GM18517 (cell line): ENCODE data around the gene BHLHE40.

Source experiments
- ATAC-seq: cut with Tn5 transposase; IDR thresholded peaks from one replicate; pipeline ENCODE4 v1.9.1; 2021; ENCODE audit warnings: mild to moderate bottlenecking, moderate library complexity; ENCODE audit not compliant: unreplicated experiment

BHLHE40 gene

DNA sequence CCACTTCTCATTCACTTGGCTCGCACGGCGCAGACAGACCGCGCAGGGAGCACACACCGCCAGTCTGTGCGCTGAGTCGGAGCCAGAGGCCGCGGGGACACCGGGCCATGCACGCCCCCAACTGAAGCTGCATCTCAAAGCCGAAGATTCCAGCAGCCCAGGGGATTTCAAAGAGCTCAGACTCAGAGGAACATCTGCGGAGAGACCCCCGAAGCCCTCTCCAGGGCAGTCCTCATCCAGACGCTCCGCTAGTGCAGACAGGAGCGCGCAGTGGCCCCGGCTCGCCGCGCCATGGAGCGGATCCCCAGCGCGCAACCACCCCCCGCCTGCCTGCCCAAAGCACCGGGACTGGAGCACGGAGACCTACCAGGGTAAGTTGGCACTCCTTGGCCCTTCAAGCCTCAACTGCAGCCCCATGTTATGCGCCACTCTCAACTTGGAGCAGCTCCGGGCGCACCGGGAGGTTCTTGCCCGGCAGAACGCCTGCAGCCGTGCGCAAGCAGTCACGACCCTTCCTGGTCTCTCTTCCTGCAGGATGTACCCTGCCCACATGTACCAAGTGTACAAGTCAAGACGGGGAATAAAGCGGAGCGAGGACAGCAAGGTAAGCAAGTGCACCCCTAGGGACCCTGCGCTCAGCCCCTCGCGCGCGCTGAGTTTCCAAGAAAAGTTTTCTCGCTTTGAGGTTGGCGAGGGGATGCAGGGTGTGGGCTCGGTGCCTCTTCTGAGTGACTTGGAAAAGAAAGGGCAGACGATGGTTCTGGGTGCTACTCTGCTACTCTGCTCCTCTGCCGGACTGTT lies at the start of gene BHLHE40:
Gene BHLHE40, plus strand, starts transcription at position 10 of the 801 bp plus-strand sequence. Its CDS starts 282 bp downstream, at position 292.
- ATAC-seq: peak; percentile 0

DNA sequence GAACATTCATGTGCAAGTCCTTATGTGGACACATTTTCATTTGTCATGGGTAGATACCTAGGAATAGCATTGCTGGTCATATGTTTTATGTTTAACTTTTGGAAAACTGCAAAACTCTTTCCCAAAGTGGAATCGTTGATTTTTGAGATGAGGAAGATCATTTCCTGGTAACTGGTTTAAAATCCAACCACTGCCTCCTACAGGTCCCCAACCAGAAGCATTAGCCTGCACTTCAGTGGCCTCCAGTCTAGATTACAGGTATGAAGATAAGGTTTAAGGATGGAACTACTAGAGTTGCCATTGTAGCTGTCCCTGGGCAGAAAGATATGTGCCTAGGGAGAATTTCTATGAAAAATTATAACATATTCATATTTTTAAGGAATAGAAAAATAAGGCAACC lies 48.7 kb upstream of the BHLHE40 start:
- no peak for ATAC-seq

DNA sequence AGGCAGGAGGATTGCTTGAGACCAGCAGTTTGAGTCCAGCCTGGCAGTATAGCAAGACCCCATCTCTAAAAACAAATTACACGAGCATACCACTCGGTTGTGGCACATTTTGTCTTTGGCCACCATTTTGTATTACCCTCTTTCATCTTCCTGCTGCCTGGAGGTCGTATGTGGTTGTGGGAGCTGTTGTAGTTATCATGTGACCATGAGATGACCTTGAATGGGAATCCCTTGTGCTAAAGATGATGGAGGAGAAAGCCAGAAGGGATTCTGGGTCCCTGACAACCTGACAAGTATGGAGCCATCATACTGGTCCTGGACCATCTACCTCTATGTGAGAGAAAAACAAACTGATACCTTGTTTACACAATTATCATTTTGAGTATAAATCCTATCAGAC lies 45.2 kb upstream of the BHLHE40 start:
- no peak for ATAC-seq

DNA sequence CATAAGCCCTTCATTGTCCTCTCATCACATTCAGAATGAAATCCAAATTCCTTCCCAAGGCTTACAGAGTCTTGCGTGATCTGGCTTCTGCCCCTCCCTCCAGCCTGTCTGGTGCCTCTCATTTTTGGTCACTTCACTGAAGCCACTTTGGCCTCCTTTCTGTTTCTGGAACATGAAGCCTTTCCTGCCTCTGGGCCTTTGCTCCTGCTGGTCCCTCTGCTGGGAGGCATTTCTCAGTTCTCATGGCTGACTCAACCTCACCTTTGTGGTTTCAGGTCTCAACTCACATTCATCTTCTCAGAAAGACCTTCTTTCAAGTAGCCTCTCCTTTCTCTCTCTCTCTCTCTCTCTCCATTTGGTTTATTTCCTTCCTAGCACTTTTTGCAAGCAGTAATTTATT lies 43.9 kb upstream of the BHLHE40 start:
- ATAC-seq: no peak

DNA sequence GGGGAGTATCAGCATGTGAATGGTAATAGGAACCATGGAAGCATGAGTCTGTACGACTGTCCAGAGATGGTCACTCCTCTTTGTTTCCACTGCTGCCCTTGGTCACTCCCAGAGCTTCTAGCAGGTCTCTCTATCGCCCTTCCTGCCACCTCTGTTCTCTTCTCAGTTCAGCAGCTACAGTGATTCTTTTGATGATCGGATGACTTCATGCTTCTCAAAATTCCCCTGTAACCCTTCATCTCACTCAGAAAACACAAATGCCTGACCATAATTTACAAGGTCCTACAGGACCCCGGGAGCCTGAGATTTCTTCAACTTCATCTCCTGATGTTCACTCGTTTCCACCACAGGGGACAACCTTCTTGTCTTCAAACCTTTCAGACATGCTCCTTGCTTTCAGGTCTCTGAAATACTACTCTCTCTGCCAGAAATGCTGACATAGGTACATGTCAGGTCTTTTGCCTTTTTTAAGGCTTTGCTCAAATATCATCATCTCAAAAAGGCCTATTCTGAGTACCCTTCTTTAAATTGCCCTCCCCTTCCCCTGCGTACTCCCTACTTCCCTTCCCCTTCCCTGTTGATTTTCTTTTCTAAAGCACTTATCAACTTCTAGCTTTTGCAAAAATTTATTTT lies 42.1 kb upstream of the BHLHE40 start:
- no peak for ATAC-seq

DNA sequence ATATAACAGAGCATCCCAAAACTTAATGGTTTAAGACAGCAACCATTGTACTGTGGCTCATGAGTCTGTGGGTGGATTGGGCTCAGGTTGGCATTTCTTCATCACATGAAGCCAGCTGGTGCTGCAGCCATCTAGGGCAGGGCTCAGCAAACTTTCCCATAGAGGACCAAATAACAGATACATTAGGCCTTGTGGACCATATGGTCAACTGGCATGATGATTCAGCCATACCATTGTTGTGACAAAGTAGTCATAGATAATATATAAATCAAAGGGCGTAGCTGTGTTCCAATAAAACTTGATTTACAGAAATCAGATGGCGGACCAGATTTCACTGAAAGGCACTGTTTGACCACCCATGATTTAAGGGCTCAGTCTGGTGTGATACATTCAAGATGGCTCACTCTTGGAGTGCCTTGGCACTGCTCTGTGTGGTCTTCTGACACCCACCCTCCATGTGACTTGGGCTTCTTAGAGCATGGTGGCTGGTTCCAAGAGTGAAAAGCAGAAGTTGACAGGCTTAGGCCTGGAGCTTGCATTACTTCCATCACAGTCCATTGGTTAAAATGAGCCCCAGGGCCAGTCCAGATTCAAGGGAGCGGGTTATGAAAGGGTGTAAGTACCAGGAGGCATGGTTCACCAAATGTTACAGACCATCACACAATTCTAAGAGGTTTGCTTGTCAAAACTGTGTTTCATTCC lies 40.8 kb upstream of the BHLHE40 start:
- no peak for ATAC-seq

DNA sequence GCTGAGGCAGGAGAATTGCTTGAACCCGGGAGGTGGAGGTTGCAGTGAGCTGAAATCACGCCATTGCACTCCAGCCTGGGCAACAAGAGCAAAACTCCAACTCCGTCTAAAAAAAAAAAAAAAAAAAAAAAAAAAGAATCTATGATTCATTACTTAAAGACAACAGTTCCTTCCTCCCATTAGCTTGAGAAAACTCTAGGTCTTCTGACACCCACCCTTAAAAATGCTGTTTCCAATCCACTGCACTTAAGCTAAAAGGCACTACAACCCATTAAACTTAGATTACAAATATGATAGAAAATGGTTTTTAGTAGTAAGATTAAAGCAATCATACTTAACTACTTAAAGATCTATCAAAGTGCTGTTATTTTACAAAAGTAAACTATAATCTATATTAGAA lies 40.0 kb upstream of the BHLHE40 start:
- ATAC-seq: no peak

DNA sequence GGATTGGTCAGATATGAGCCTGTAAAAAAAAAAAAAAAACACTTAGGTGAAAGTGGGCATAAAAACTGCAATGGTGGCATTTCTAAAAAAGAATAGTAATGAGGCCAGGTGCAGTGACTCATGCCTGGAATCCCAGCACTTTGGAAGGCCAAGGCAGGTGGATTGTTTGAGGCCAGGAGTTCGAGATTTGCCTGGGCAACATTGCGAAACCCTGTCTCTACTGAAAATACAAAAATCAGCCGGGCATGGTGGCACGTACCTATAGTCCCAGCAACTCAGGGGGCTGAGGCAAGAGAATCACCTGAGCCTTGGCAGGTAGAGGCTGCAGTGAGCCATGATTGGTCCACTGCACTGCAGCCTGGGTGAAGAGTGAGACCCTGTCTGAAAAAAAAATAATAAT lies 38.3 kb upstream of the BHLHE40 start:
- no peak for ATAC-seq

DNA sequence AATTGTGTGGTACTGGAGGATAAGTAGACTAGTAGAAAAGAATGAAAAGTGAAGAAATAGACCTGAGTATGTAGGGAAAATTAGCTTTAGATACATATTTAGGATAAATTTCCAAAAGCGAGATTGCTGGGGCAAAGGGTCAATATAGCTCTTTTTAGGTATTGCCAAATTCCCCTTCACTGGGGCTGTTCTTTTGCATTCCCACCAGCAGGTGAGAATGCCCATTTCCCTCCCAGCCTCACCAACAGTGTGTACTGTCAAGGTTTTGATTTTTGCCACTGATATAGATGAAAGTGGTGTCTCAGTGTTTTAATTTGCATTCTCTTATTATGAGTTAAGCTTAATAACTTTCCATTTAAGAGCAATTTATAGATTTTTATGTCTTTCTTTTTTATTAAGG lies 35.7 kb upstream of the BHLHE40 start:
- ATAC-seq: no peak

DNA sequence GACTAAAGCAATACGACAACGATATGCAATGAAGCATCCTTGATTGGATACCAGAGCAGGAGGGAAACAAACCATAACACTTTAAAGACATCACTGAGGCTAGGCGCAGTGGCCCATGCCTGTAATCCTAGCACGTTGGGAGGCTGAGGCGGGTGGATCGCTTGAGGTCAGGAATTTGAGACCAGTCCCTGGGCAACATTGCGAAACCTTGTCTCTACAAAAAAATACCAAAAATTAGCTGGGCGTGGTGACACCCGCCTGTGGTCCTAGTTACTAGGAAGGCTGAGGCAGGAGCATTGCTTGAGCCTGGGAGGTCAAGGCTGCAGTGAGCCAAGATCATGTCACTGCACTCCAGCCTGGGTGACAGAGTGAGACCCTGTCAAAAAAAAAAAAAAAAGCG lies 33.9 kb upstream of the BHLHE40 start:
- no peak for ATAC-seq

DNA sequence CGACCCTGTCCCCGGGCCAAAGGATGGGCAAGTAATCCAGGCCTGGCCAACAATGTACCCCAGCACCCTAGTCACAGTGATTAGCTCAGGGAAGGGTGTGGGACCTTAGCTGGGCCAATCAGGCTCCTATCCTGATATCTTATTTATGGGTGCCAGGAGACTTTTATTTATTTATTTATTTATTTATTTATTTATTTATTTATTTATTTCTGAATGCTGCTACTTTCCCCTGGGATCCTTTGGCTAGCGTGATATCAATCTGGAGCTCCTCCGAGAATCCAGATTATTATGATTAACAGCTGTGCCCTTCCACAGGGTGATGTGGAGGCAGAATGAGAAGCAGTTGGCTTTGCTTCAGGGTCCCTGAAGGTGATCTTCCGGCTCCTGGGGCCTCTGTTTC lies 32.2 kb upstream of the BHLHE40 start:
- ATAC-seq: no peak

DNA sequence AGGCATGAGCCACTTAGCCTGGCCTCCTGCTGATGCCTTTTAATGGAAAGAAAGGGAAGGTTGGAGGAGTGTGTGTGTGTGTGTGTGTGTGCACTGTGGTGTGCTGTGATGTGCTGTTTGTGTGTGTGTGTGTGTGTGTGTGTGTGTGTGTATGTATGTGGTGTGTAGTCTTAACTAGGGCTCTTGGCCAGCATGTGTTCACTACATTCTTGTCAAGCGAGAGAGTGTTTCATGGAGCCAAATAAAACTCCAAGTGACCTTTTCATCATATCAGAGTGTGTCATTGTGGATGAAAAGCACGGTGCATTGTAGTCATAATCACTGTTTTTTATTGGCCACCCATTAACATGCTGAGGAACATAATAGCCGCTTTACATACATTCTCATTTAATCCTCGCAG lies 30.8 kb upstream of the BHLHE40 start:
- no peak for ATAC-seq

DNA sequence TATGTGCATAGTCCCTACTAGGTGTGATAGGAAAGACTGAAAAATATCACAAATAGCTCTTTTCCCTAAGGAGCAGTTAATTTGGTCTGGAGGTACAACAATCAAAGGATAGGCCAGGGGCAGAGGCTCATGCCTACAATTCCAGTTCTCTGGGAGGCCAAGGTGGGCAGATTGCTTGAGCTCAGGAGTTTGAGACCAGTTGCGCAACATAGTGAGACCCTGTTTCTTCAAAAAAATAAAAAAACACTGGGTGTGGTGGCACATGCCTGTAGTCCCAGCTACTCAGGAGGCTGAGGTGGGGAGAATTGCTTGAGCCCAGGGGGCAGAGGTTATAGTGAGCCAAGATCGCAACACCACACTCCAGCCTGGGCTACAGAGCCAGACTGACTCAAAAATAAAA lies 30.2 kb upstream of the BHLHE40 start:
- ATAC-seq: no peak

DNA sequence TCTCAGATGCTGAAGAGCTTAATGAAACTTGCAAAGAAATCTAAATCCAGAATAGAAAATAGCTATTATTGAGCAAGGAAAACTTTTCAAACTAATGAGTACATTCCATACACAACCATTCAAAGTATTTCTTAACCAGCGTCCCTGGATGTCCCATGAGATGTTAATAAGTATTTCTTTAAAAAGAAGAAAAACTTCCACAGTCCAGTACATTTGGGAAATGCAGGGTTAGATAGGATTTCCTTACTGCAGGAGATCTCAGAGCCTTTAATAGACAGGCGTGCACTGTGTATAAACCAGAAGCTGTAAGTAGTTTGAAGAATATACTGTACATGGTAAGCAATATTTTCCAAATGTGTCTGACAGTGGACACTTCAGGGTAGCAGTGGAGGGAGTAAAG lies 29.6 kb upstream of the BHLHE40 start:
- no peak for ATAC-seq

DNA sequence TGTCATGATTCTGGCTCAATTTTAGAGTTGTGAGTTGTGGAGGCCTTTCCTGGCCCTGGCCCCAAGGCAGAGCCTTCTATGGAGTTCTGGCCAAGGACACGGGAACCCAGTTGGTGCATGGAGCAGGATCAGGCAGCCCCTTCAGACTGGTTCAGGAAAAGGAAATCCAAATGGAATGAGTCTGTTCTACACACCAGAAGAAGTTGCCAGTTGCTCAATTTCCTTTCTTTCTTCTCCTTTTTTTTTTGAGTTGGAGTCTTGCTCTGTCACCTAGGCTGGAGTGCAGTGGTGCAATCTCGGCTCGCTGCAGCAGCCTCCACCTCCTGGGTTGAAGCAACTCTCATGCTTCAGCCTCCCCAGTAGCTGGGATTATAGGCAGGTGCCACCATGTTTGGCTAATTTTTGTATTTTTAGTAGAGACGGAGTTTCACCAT lies 28.9 kb upstream of the BHLHE40 start:
- ATAC-seq: no peak

DNA sequence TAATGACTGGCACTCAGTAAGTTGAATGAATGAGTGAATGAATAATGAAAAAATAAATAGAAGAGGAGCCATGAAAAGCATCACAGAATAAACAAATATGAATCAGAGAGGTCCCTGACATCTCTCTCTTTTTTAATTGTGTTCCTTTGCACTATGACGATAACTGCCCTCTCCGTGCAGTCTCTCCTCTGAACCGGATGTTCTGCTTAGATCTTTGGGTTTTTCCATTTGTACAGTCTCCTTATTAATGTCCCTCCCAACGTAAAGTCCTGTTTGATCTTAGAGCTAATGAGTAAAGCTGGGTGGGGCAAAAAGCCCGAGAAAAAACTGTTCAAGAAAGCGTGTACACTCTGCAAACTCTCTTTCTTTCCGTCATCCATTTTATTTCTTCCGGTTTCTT lies 28.3 kb upstream of the BHLHE40 start:
- no peak for ATAC-seq

DNA sequence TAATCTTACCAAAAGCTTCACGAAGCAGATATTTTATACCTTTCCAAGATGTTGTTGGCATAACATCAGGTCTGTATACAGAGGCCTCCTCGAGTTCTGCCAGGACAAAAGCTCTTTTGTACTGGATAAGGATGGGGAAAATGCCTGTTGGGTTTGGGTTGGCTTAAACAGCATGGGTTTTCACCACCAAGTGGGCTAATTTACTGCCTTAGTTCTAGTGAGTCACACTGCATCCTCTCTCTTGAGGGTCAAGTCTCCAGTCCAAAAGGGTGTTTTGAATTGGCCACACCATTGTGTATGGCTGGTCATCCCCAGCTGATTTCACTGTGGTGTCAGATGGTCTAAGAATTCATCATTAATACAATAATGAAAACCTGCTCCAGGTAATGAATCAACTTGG lies 26.1 kb upstream of the BHLHE40 start:
- no peak for ATAC-seq

DNA sequence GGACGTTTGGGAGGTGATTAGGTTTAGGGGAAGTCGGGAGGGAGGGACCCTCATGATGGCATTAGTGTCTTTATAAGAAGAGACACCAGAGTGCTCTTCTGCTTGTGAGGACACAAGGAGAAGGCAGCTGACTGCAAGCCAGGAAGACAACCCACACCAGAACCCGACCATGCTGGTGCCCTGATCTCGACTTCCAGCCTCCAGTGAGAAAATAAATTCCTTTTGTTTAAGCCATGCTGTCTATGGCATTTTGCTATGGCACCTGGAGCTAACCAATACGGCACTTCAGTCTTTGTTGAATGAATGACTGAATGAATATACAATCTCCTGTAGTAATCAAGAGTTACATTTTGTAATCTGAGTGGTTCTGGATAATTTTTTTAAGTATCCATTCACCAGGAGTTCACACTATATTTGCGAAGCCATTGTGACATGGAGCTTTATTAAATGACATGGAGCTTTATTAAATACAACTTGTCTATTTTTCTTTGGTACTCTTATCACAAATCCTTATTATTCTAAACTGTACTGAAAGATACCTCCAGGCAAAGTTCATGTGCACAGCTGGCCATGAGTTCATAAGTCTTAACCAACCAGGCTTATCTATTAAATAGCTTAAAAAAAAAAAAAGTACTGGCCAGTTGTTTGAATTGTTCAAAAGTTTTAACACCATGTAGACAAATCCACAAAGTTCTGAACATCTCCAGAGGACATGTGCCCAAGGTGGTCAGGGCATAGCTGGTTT lies 24.8 kb upstream of the BHLHE40 start:
- no peak for ATAC-seq

DNA sequence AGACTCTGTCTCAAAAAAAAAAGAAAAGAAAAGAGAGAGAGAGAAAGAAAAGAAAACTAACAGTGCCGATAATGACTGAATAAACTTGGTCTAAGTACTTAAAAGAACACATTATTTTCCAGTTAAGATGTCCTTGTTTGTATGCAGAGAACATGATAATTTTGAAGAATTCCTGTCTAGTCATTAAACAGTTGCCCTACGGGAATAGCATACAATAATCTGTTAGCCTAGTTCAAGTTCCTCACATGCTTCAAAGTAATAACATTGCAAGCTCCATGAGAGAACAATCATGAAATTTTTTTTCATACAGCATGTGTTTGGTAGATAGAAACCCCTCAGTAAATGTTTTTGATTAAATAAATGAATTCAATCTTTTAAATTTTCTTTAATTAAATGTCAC lies 23.1 kb upstream of the BHLHE40 start:
- ATAC-seq: no peak

DNA sequence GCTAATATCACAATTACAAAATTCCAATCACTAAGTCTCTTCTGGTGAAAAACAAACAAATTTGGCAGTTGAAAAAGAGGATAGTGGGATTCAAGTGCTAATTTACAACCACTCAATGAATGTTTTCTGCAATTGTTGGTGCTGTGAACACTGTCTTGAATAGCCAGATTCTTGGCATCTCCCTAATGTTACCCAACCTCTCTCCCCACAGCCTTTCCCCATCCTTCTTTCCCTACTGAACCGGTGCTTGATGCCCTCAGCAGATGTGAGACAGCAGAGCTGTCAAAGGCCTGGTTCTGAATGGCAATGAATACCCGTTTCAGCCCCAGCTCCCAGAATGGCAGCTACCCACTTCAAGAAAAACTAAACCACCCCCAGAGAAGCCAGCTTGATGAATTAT lies 22.5 kb upstream of the BHLHE40 start:
- ATAC-seq: no peak

DNA sequence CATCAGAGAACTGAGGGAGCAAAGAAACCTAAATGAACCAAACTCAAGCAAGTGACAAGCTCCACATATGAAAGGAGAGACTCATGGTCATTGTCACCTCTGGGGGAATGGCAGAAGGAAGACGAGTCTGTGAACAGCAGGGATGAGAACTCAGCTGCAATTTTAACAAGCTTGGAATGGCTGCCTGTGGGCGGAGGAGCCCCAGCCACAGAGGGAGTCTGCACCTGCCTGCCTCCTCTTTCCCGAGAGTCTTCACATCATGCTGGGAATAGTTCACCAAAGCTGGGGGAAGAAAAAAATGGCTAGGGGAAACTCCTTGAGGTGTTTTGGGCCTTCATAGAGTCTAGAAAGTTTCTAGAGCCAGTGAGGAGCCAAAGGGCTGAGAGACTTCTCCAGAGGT lies 21.3 kb upstream of the BHLHE40 start:
- ATAC-seq: no peak
